ENCODE results near the gene TBC1D22A.

TBC1D22A gene

DNA sequence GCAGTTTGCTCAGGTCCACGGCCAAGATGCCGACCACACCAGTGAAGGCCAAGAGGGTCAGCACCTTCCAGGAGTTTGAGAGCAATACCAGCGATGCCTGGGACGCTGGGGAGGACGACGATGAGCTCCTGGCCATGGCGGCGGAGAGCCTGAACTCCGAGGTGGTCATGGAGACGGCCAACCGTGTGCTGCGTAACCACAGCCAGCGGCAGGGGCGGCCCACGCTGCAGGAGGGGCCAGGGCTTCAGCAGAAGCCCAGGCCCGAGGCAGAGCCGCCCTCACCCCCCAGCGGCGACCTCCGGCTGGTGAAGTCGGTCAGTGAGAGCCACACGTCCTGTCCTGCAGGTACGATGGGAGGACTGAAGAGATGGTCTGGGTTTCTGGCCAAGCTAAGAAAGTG, 31.0 kb downstream of the TBC1D22A start:
- no peak for FAIRE-seq
- no peak for DNase-seq (ENCODE audit: insufficient read length, low spot score)

- DNase-seq (ENCODE audit: insufficient read length, low spot score) (no peak), FAIRE-seq (no peak)
These were observed 31.6 kb downstream of the TBC1D22A start for GRCh38 chr22:46794067-46794466.

- no peak for DNase-seq (ENCODE audit: insufficient read length, low spot score)
- FAIRE-seq, result no peak
These were observed 32.0 kb downstream of the TBC1D22A start for GRCh38 chr22:46794491-46794890.

DNA sequence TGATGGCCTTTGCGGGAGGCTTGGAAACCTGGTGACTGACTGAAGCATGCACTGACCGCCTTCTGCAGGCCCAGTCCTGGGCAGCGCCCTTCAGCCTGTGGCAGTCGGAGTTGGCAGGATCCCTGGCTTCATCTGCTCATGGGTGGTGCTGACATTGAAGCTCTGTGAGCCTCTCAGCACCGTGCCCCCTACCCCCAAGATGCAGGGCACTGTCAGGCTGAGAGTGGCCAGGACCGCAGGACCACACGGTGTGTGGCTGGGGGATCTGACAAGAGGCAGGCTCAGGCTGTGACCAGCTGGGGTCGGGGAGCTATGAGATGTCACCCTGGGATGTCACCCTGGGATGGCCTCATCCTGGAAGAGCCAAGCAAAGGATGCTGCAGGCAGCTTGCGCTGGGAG, 32.7 kb downstream of the TBC1D22A start:
- FAIRE-seq (no peak), DNase-seq (ENCODE audit: insufficient read length, low spot score) (no peak)

GRCh38 chr22:46795845-46796565, 33.6 kb downstream of the TBC1D22A start:
- no peak for FAIRE-seq
- DNase-seq (ENCODE audit: insufficient read length, low spot score), result no peak

GRCh38 chr22:46796566-46797195, 34.2 kb downstream of the TBC1D22A start:
- FAIRE-seq, result no peak

DNA sequence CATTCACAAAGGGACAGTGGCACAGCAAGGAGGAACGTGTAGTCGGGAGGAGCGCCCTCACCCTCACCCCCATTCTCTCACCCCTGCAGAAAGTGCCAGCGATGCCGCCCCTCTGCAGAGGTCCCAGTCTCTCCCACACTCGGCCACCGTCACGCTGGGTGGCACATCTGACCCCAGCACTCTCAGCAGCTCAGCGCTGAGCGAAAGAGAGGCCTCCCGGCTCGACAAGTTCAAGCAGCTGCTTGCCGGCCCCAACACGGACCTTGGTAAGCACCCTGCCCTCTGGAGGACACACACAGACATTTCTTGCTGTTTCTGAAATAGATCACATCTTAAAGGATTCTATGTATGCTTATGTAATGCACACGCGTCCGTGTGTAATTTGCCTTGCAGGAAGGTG, 34.9 kb downstream of the TBC1D22A start:
- DNase-seq (ENCODE audit: insufficient read length, low spot score), result no peak
- no peak for FAIRE-seq

More at GRCh38 chr22:46796566-46797195, 34.2 kb downstream of the TBC1D22A start:
- DNase-seq (ENCODE audit: insufficient read length, low spot score), result no peak

DNA sequence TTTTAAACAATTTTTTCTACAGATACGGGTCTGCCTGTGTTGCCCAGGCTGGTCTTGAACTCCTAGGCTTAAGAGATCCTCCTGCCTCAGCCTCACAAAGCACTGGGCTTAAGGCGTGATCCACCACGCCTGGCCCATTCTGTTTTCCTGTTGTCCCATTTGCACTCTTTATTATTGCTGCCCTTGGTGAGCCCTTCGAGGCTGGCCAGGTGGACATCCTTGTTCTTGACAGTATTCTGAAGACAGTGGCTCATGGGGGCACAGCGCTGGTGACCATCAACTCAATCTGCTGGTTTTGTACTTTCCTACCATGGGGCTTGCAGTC, 35.6 kb downstream of the TBC1D22A start:
- no peak for FAIRE-seq
- DNase-seq (ENCODE audit: insufficient read length, low spot score), result no peak

- FAIRE-seq (peak; percentile 90), DNase-seq (ENCODE audit: insufficient read length, low spot score) (peak; percentile 60)
These were observed 36.2 kb downstream of the TBC1D22A start for GRCh38 chr22:46798366-46799350.

DNA sequence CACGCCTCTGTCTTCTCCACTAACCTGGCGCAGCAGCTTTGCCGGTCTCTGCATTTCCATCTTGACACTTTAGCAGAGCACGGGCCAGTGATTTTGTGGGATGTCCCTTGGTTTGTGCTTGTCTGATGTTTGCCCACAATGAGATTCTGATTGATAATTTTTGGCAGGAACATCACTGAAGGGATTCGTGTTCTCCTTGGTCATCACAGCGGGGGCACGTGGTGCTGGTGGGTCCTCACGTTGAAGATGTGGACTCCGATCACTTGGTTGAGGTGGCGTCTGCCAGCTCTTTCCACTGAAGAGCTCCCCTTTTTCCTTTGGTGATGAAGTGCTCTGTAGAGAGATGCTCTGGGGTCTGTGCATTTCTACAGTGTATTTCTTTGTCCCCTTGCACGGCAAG, 37.2 kb downstream of the TBC1D22A start:
- no peak for FAIRE-seq

DNA sequence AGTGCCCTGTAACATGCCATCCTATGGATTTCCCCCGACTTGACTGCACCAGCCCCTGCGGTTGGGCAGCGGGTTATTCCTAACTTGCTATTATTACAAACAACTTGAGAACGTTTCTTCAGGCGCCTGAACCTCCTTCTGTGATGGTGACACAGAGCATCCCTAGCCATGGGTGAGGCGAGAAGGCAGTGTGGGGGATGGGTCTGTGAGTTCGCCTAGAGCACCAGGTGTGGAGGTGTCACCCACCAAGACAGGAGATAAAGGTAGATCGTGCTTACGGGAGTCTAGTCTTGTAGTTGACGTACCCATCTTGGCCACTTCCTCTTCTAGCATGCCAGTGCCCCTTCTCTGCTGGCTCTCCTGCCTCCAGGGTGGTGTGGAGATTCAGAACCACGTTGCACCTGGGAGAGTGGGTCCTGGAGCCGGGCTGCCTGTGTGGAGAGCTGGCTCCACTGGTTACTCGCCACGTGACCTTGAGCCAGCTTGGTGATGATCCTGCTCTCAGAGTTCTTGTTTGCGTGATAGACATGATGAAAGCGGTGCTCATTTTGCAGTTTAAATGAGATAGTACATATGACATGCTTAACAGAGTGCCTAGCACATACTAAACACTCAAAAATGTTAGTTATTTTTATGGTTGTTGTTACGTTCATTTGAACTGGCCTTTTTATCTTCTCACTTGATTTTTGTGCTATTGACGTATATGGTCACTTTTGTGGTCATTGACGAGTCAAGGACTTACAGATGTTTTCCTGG, 37.8 kb downstream of the TBC1D22A start:
- no peak for FAIRE-seq
- DNase-seq (ENCODE audit: insufficient read length, low spot score), result no peak

More for the DNA sequence above, 37.2 kb downstream of the TBC1D22A start:
- DNase-seq (ENCODE audit: insufficient read length, low spot score), result no peak

GRCh38 chr22:46801331-46801811, 38.9 kb downstream of the TBC1D22A start:
- DNase-seq (ENCODE audit: insufficient read length, low spot score), result no peak
- FAIRE-seq, result no peak

DNA sequence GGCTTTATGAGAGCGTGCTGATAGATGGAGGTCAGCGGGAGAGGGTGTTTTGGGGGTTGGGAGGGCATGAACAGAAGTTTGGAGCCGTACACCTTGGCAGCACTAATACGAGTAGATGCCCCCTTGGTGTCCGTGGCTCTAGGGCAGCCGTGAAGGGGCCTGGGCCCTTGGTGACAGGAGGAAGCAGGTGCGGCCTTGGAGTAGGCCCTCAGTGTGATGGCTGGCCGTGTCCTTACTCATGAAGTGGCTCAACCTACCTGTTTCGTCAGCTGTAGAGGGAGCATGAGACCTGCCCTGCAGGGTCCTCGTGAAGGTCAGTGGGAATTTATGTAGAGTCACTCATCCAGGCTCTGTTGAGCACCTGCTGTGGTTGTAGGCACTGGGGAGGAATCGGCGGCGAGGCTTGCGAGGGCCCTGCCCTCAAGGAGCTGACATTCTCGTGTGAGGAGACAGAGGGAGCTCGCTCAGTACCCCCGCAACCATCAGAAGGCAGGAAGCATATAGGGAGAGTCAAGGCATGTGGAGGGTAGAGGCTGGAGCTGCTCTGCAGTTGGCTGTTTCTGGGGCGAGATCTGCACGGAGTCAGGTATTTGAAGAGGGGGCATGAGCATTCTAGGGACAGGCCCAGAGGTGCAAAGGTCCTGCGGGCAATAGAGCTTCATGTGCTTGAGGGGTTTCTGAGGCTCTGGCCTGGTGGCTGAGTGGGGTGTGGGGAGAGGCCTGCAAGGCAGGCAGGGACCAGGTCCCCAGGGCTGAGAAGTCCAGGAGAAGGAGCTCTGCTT, 39.6 kb downstream of the TBC1D22A start:
- no peak for FAIRE-seq

GRCh38 chr22:46802608-46803027, 40.2 kb downstream of the TBC1D22A start:
- DNase-seq (ENCODE audit: insufficient read length, low spot score) (no peak), FAIRE-seq (no peak)

More for the DNA sequence above, 39.6 kb downstream of the TBC1D22A start:
- no peak for DNase-seq (ENCODE audit: insufficient read length, low spot score)

DNA sequence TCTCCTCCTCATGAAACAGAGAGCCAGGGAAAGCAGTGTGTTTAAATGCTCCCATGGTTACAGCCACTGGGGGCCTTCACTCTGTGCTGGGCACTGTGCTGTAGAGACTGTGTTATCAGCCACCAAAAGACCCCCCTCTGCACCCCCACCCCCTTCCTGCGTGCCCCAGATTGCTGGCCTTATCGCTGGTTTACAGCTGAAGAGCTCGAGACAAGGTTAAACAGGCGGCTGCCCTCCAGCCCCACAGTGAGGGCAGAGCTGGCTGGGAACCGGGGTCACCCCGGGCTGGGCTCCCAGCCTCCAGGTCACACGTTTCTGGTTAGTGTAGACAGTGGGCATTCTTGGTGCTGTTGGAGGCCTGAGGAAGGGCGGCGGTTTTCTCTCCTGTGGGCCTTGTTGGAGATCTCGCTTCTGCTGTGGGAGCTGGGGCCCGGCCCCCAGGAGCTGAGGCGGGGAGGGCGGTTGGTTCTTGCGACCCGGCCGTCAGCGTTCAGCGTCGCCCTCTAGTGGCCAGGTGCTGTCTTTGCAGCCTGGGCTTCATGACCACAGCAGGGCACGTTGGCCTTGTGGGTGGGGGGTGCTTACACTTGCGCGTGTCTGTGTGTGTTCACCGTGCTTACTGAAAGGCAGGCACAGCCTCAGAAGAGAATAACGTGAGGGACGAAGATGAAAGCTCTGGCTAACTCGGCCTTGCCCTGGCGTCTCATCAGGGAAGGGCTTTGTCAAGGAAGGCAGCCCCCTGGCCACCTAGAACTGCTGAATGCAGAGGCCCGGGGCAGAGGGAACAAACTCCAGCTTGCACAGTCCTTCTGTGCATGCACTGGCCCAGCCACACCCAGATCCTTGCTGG, 40.8 kb downstream of the TBC1D22A start:
- peak; percentile 83 for FAIRE-seq
- peak; percentile 82 for DNase-seq (ENCODE audit: insufficient read length, low spot score)

DNA sequence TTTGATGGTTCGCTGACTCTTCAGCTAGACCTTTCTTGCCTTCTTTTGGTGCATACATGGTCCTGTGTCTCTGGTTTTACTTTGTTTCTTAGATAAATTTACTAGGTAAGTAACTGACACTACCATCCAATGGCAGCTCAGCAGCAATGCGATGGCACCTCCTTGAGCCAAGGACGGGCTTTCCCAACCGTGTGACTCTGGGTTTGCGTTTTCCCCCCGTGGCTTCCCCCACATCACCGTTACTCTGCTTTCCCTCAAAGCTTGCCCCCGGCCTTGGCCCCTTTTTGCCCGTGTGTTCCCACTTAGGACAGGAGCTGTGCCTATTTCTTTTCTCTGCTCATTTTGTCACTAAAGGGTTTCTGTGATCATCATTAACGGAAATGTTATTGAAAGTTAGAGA, 41.5 kb downstream of the TBC1D22A start:
- FAIRE-seq, result no peak
- DNase-seq (ENCODE audit: insufficient read length, low spot score), result no peak

DNA sequence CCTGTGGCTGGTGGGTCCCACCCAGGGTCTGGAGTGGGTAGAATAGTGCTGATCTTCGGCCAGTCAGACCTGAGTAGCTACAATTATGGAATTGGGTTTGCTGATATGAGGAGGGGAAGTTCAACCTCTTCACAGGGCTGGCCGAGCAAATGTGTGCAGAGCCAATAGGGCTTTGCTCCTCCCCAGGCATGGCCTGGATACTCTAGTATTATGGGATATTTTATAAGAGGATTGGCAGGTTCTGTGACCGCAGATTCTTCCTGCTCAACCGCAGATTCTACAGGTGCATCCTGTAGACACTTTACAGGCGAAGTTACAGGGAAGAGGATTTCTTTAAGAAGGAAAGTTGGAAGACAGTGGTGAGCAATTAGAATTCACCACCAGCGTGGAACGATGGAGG, 44.3 kb downstream of the TBC1D22A start:
- DNase-seq (ENCODE audit: insufficient read length, low spot score) (no peak), FAIRE-seq (no peak)

- DNase-seq (ENCODE audit: insufficient read length, low spot score) (no peak), FAIRE-seq (no peak)
These were observed 45.0 kb downstream of the TBC1D22A start for GRCh38 chr22:46807458-46807857.
